ENCODE results near the gene HAVCR1.
"Not testable (repeated sequence)": the region's sequence is repeated elsewhere in the genome, so short reads cannot be mapped to it uniquely, and the experiment has no call there.

The HAVCR1 gene

DNA sequence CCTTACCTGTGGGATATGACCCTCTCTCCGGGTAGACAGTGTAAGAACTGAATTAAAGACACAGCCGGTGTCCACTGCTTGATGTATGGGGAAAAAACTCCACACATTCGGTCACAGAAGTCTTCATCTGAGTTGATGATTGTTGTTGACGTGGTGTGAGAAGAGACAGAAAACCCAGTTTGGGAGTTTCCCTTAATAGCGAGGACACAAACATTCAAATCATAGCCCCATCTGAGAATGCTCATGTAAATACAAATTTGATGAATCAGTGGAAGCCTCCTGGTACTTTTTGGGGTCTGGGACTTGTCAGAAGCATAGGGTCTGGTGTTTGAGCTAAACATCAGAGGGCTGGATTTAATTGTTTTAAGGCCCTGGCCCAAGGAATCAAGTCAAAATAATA is 11.0 kb downstream of the HAVCR1 start:
- H2AFZ ChIP-seq (ENCODE audit: low read length), result no peak overlapping the region
- no peaks in the 10 kb centered on the region for H3K27me3 ChIP-seq (ENCODE audit: insufficient read depth, low read length, poor library complexity, severe bottlenecking)
- no peaks in the 10 kb centered on the region for H3K9me2 ChIP-seq (replicated peaks; ENCODE audit: low read depth, low read length)
- H3K9me3 ChIP-seq (ENCODE audit: insufficient read depth, low read depth, low read length), result no peaks in the 10 kb centered on the region
- H3K4me3 ChIP-seq (ENCODE audit: low read length, poor library complexity, severe bottlenecking), result no peak overlapping the region
- no peaks in the 10 kb centered on the region for H3F3A ChIP-seq (ENCODE audit: low read depth)
- no peak overlapping the region for H3K4me2 ChIP-seq (ENCODE audit: low read depth, low read length, poor library complexity, severe bottlenecking)
- H3K36me3 ChIP-seq (ENCODE audit: insufficient read depth, low read length), result no peaks in the 10 kb centered on the region
- H3K4me1 ChIP-seq (ENCODE audit: insufficient read depth, low read length, poor library complexity, severe bottlenecking), result no peaks in the 10 kb centered on the region
- no peaks in the 10 kb centered on the region for H3K79me2 ChIP-seq (ENCODE audit: insufficient read depth, low read length)
- H3K9ac ChIP-seq (ENCODE audit: low read depth, low read length, poor library complexity, severe bottlenecking), result no peak overlapping the region
- H4K20me1 ChIP-seq (ENCODE audit: insufficient read depth, low read length, poor library complexity, severe bottlenecking), result no peaks in the 10 kb centered on the region
- TF ChIP-seq EZH2phosphoT487 (IDR thresholded peaks at IDR 0.05; ENCODE audit: borderline replicate concordance), result no peak
- TF ChIP-seq, protein P1, sequence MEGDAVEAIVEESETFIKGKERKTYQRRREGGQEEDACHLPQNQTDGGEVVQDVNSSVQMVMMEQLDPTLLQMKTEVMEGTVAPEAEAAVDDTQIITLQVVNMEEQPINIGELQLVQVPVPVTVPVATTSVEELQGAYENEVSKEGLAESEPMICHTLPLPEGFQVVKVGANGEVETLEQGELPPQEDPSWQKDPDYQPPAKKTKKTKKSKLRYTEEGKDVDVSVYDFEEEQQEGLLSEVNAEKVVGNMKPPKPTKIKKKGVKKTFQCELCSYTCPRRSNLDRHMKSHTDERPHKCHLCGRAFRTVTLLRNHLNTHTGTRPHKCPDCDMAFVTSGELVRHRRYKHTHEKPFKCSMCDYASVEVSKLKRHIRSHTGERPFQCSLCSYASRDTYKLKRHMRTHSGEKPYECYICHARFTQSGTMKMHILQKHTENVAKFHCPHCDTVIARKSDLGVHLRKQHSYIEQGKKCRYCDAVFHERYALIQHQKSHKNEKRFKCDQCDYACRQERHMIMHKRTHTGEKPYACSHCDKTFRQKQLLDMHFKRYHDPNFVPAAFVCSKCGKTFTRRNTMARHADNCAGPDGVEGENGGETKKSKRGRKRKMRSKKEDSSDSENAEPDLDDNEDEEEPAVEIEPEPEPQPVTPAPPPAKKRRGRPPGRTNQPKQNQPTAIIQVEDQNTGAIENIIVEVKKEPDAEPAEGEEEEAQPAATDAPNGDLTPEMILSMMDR (conservative IDR thresholded peaks at IDR 0.05; ENCODE audit: low read length), result no peak

DNA sequence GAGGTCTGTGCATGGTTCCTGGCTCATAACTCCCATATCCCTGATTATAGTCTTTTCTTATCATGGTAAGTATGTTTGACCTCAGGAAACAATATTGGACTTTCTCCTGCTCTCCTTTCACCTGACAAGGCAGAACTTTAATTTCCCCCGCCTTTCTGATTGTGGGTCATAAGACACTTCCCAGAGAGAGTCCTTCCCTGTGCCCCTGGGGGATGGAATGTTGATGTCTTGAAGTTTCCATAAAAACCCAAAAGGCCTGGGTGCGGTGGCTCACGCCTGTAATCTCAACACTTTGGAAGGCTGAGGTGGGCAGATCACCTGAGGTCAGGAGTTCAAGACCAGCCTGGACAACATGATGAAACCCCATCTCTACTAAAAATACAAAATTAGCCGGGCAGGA is 11.9 kb downstream of the HAVCR1 start:
- not testable (repeated sequence) for H2AFZ ChIP-seq (ENCODE audit: low read length); H4K20me1 ChIP-seq (ENCODE audit: insufficient read depth, low read length, poor library complexity, severe bottlenecking); H3K4me3 ChIP-seq (ENCODE audit: low read length, poor library complexity, severe bottlenecking); H3K4me1 ChIP-seq (ENCODE audit: insufficient read depth, low read length, poor library complexity, severe bottlenecking); H3K9me3 ChIP-seq (ENCODE audit: insufficient read depth, low read depth, low read length); H3K9me2 ChIP-seq (replicated peaks; ENCODE audit: low read depth, low read length); H3K79me2 ChIP-seq (ENCODE audit: insufficient read depth, low read length); H3K36me3 ChIP-seq (ENCODE audit: insufficient read depth, low read length); H3K9ac ChIP-seq (ENCODE audit: low read depth, low read length, poor library complexity, severe bottlenecking); H3F3A ChIP-seq (ENCODE audit: low read depth); H3K4me2 ChIP-seq (ENCODE audit: low read depth, low read length, poor library complexity, severe bottlenecking); H3K27me3 ChIP-seq (ENCODE audit: insufficient read depth, low read length, poor library complexity, severe bottlenecking)

DNA sequence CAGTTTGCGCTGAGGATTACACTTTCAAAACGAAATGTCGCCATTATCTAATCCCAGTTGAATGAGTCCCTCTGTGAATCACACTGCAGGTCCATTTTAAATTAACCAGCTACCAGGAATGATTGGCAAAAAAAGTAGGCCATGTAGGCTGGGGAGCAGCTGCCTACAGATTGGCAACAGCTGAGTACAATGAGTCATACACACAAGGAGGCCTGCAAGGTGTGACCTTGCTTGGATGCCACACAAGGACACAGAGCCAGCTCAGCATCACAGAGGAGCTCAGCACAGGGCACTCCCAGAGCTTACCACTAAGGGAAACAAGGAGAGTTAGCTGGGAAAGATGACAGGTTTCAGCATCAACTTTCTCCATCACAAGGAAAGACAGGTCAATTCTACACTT is 12.9 kb downstream of the HAVCR1 start:
- no peak for TF ChIP-seq EZH2phosphoT487 (IDR thresholded peaks at IDR 0.05; ENCODE audit: borderline replicate concordance)
- TF ChIP-seq, protein P1 (conservative IDR thresholded peaks at IDR 0.05; ENCODE audit: low read length), result no peak
- no peak overlapping the region for H3K9ac ChIP-seq (ENCODE audit: low read depth, low read length, poor library complexity, severe bottlenecking)

GRCh38 chr5:157045601-157046000 is 13.3 kb downstream of the HAVCR1 start:
- Histone ChIP-seq H3K9me3 (ENCODE audit: insufficient read depth, low read depth, low read length) (no peaks in the 10 kb centered on the region), H3F3A (ENCODE audit: low read depth) (no peaks in the 10 kb centered on the region), H3K27me3 (ENCODE audit: insufficient read depth, low read length, poor library complexity, severe bottlenecking) (no peaks in the 10 kb centered on the region), H3K4me2 (ENCODE audit: low read depth, low read length, poor library complexity, severe bottlenecking) (no peak overlapping the region), H3K9me2 (replicated peaks; ENCODE audit: low read depth, low read length) (no peaks in the 10 kb centered on the region), H3K4me3 (ENCODE audit: low read length, poor library complexity, severe bottlenecking) (no peak overlapping the region), H3K9ac (ENCODE audit: low read depth, low read length, poor library complexity, severe bottlenecking) (no peak overlapping the region), H4K20me1 (ENCODE audit: insufficient read depth, low read length, poor library complexity, severe bottlenecking) (no peaks in the 10 kb centered on the region), H3K36me3 (ENCODE audit: insufficient read depth, low read length) (no peaks in the 10 kb centered on the region), H2AFZ (ENCODE audit: low read length) (no peak overlapping the region), H3K79me2 (ENCODE audit: insufficient read depth, low read length) (no peaks in the 10 kb centered on the region), H3K4me1 (ENCODE audit: insufficient read depth, low read length, poor library complexity, severe bottlenecking) (no peaks in the 10 kb centered on the region)
- TF ChIP-seq EZH2phosphoT487 (IDR thresholded peaks at IDR 0.05; ENCODE audit: borderline replicate concordance), result no peak
- TF ChIP-seq, protein P1 (conservative IDR thresholded peaks at IDR 0.05; ENCODE audit: low read length), result no peak

More for the DNA sequence above, 12.9 kb downstream of the HAVCR1 start:
- H2AFZ ChIP-seq (ENCODE audit: low read length), result no peak overlapping the region
- no peaks in the 10 kb centered on the region for H3K4me1 ChIP-seq (ENCODE audit: insufficient read depth, low read length, poor library complexity, severe bottlenecking)
- H3K4me2 ChIP-seq (ENCODE audit: low read depth, low read length, poor library complexity, severe bottlenecking), result no peak overlapping the region
- H3K79me2 ChIP-seq (ENCODE audit: insufficient read depth, low read length), result no peaks in the 10 kb centered on the region
- H3K4me3 ChIP-seq (ENCODE audit: low read length, poor library complexity, severe bottlenecking), result no peak overlapping the region
- no peaks in the 10 kb centered on the region for H3K9me3 ChIP-seq (ENCODE audit: insufficient read depth, low read depth, low read length)
- H3K9me2 ChIP-seq (replicated peaks; ENCODE audit: low read depth, low read length), result no peaks in the 10 kb centered on the region
- H3K36me3 ChIP-seq (ENCODE audit: insufficient read depth, low read length), result no peaks in the 10 kb centered on the region
- H3K27me3 ChIP-seq (ENCODE audit: insufficient read depth, low read length, poor library complexity, severe bottlenecking), result no peaks in the 10 kb centered on the region
- no peaks in the 10 kb centered on the region for H3F3A ChIP-seq (ENCODE audit: low read depth)
- H4K20me1 ChIP-seq (ENCODE audit: insufficient read depth, low read length, poor library complexity, severe bottlenecking), result no peaks in the 10 kb centered on the region

Data from Loucy (cell line).